Spinal cord (tissue), 10 donors: ENCODE measurements around the gene FOLR3. TPM values are rescaled to one million over a fixed set of nuclear protein-coding genes. Genes with fewer than 3 reads are reported as not detected.
"Not testable (repeated sequence)": the region's sequence is repeated elsewhere in the genome, so short reads cannot be mapped to it uniquely, and the experiment has no call there.

ENCODE experiments used
- DNase-seq, 6 donors: peaks; one replicate each; pipeline versions ENCODE4 v3.0.0 to v3.0.0-alpha.2; 2013 to 2015; ENCODE audit warnings: low spot score in 6 of 6, low read depth in 4 of 6
- H3K27ac ChIP-seq: one replicate; pipeline ENCODE4 v1.5.1; 2013; ENCODE audit warnings: low read depth, low read length, control low read depth
- H3K27me3 ChIP-seq: one replicate; pipeline ENCODE4 v1.6.1; 2013; ENCODE audit warnings: low read length; ENCODE audit not compliant: control insufficient read depth, insufficient read depth
- H3K36me3 ChIP-seq: one replicate; pipeline ENCODE4 v1.6.1; 2013; ENCODE audit warnings: low read length; ENCODE audit not compliant: control insufficient read depth, insufficient read depth
- H3K4me1 ChIP-seq: one replicate; pipeline ENCODE4 v1.6.1; 2013; ENCODE audit warnings: low read length; ENCODE audit not compliant: control insufficient read depth, insufficient read depth
- H3K4me3 ChIP-seq: one replicate; pipeline ENCODE4 v1.5.1; 2013; ENCODE audit warnings: low read depth, low read length, control low read depth
- H3K9me3 ChIP-seq: one replicate; pipeline ENCODE4 v1.6.1; 2013; ENCODE audit warnings: low read length; ENCODE audit not compliant: control insufficient read depth, insufficient read depth
- WGBS: methylation state at CpG from one replicate; pipeline ENCODE4 v1.1.5; 2013; ENCODE audit warnings: missing lambda C conversion rate; ENCODE audit not compliant: insufficient coverage; 5-methylcytosine and 5-hydroxymethylcytosine counted together
- polyA plus RNA-seq, 2 donors: library from polyadenylated mRNA; unstranded; fragments of 120-200 nt; gene quantifications; one replicate each; pipeline ENCODE4 v1.2.1, GENCODE V29; 2013; ENCODE audit not compliant: insufficient read length in 2 of 2
- total RNA-seq, 2 donors: library from RNA; depleted of rRNA in 1 of 2; stranded (reverse); fragments of 120-200 nt in 1 of 2; fragments of >200 nt in 1 of 2; gene quantifications; one replicate each; pipeline versions ENCODE4 v1.2.3 to v1.2.4, GENCODE V29; 2013 to 2014
- donor health status: healthy.

FOLR3 gene
- total and polyA plus RNA-seq, 4 donors, result 0.89 TPM; not detected in 3

GRCh38 chr11:72174302-72175070 is 39.0 kb downstream of the FOLR3 start:
- Histone ChIP-seq H3K4me1 (peaks cover under 1% of the 10 kb centered on the region), H3K27ac (no peak overlapping the region), H3K9me3 (no peaks in the 10 kb centered on the region), H3K36me3 (no peaks in the 10 kb centered on the region), H3K27me3 (no peaks in the 10 kb centered on the region), H3K4me3 (no peak overlapping the region)
- 88% methylated on average over 7 of the region's 8 CpGs for WGBS
- DNase-seq, result no peak

DNA sequence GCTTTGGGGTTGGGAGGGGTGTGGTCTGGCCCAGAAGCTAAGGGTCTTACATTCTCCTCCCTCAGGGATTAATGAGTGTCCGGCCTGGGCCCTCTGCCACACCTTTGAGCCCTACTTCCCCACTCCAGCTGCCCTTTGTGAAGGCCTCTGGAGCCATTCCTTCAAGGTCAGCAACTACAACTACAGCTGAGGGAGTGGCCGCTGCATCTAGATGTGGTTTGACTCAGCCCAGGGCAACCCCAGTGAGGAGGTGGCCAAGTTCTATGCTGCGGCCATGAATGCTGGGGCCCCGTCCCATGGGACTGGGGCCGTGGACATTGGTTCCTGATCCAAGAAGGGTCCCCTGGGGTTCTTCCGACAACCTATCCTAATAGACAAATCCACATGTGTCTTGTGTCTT is 42.1 kb downstream of the FOLR3 start:
- Histone ChIP-seq H3K27ac (no peak overlapping the region), H3K4me1 (no peaks in the 10 kb centered on the region), H3K36me3 (no peaks in the 10 kb centered on the region), H3K4me3 (no peak overlapping the region), H3K27me3 (no peaks in the 10 kb centered on the region), H3K9me3 (no peaks in the 10 kb centered on the region)
- DNase-seq, result no peak
- WGBS, result 92% methylated on average over 2 of the region's 6 CpGs

DNA sequence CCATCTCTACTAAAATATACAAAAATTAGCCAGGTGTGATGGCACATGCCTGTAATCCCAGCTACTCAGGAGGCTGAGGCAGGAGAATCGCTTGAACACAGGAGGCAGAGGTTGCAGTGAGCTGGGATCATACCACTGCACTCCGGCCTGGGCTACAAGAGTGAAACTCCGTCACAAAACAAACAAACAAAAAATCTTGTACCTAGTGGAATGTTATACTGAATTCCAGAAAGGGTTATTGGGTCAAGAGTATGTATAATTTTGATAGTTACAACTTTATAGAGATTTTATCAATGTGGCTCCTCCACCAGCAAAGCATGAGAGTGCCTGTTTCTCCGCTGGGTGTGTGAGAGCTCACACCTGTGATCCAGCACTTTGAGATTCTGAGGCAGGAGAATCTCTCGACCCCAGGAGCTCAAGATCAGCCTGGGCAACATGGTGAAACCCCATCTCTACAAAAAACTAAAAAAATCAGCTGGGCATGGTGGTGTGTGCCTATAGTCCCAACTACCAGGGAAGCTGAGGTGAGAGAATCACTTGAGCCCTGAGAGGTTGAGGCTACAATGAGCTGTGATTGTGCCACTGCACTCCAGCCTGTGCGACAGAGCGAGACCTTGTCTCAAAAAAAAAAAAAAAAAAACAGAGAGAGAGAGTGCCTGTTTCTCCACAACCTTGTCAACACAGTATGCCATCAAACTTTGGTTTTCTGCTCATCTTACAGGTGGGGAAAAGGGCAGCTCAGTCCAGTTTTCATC is 43.7 kb downstream of the FOLR3 start:
- Histone ChIP-seq H3K4me1 (no peaks in the 10 kb centered on the region), H3K4me3 (no peak overlapping the region), H3K36me3 (no peaks in the 10 kb centered on the region), H3K9me3 (no peaks in the 10 kb centered on the region), H3K27me3 (no peaks in the 10 kb centered on the region), H3K27ac (no peak overlapping the region)
- WGBS, result no CpG with 5 or more reads among the region's 7 CpGs
- no peak for DNase-seq

DNA sequence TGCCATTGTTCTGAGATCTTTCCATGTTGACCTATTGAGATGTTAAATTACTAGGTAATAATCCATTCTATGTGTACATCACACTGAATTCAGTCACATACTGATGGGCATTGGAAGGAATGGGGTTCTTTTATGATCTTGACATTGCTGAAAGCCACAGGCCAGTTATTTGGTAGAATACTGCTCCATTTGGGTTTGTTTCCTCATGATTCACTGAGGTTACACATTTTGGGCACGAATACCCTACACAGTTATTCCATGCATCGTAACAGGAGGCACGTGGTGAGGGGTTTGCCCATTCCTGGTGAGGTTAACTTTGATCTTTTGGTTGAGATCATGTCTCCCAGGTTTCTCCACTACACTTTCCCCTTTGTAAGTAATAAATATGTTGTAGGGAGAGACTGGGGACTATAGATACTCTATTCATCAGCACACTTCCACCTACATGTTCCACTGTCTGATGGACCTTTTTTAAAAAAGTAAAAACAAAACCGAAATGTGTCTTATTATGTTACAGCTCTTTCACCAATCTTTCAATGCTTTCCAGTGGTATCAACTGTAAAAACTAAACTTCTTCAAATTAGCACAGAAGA is 44.4 kb downstream of the FOLR3 start:
- Histone ChIP-seq H3K36me3 (no peaks in the 10 kb centered on the region), H3K4me1 (no peaks in the 10 kb centered on the region), H3K27ac (no peak overlapping the region), H3K9me3 (no peaks in the 10 kb centered on the region), H3K4me3 (no peak overlapping the region), H3K27me3 (no peaks in the 10 kb centered on the region)
- 100% methylated on average over 1 of the region's 4 CpGs for WGBS
- no peak for DNase-seq

GRCh38 chr11:72180892-72181552 is 45.5 kb downstream of the FOLR3 start:
- DNase-seq, H3K4me1 ChIP-seq, H3K36me3 ChIP-seq, H3K27me3 ChIP-seq, H3K9me3 ChIP-seq, H3K27ac ChIP-seq, H3K4me3 ChIP-seq: not testable (repeated sequence)
- WGBS, result 66% methylated on average over 5 of the region's 7 CpGs

GRCh38 chr11:72181553-72181958 is 46.0 kb downstream of the FOLR3 start:
- not testable (repeated sequence) for DNase-seq, H3K9me3 ChIP-seq, H3K4me1 ChIP-seq, H3K27me3 ChIP-seq, H3K4me3 ChIP-seq, H3K36me3 ChIP-seq, H3K27ac ChIP-seq
- 100% methylated on average over 1 of the region's 3 CpGs for WGBS

GRCh38 chr11:72188267-72188666 is 52.7 kb downstream of the FOLR3 start:
- H3K4me1 ChIP-seq, result peaks cover 10% of the 10 kb centered on the region
- H3K27ac ChIP-seq, result no peak overlapping the region
- no peak for DNase-seq
- H3K4me3 ChIP-seq, result no peak overlapping the region
- no CpG with 5 or more reads among the region's 1 CpG for WGBS
- H3K27me3 ChIP-seq, result no peaks in the 10 kb centered on the region
- no peaks in the 10 kb centered on the region for H3K36me3 ChIP-seq
- H3K9me3 ChIP-seq, result no peaks in the 10 kb centered on the region

Other genes with a start within 250 kb of the FOLR3 start
- gene XNDC1N, start 207.1 kb upstream of the FOLR3 start, total RNA-seq, result 1 to 10 TPM; 7.9 to 9.3 TPM
- gene XNDC1N, start 207.1 kb upstream of the FOLR3 start, polyA plus RNA-seq, result 1 to 10 TPM; 4.3 to 6.7 TPM
- 10 to 100 TPM; 27.6 to 29.0 TPM for gene RNF121, start 206.7 kb upstream of the FOLR3 start, total RNA-seq
- gene RNF121, start 206.7 kb upstream of the FOLR3 start, polyA plus RNA-seq, result 10 to 100 TPM; 39.4 to 40.6 TPM
- gene IL18BP, start 136.8 kb upstream of the FOLR3 start, total RNA-seq, result 1 to 10 TPM; 3.8 to 4.4 TPM
- gene IL18BP, start 136.8 kb upstream of the FOLR3 start, polyA plus RNA-seq, result 10 to 100 TPM; 12.0 to 14.3 TPM
- gene NUMA1, start 55.2 kb upstream of the FOLR3 start, total RNA-seq, result 100 to 1,000 TPM; 104 to 164 TPM
- 100 to 1,000 TPM; 166 to 187 TPM for gene NUMA1, start 55.2 kb upstream of the FOLR3 start, polyA plus RNA-seq
- 10 to 100 TPM; 11.6 to 24.7 TPM for gene LRRC51, start 54.9 kb upstream of the FOLR3 start, total RNA-seq
- gene LRRC51, start 54.9 kb upstream of the FOLR3 start, polyA plus RNA-seq, result 10 to 100 TPM; 27.2 to 31.9 TPM
- 10 to 100 TPM; 43.6 to 81.4 TPM for gene LAMTOR1, start 32.4 kb upstream of the FOLR3 start, total RNA-seq
- 100 to 1,000 TPM; 138 to 144 TPM for gene LAMTOR1, start 32.4 kb upstream of the FOLR3 start, polyA plus RNA-seq
- gene TOMT, start 29.8 kb upstream of the FOLR3 start, total RNA-seq, result not detected
- not detected for gene TOMT, start 29.8 kb upstream of the FOLR3 start, polyA plus RNA-seq
- gene ANAPC15, start 23.0 kb upstream of the FOLR3 start, total RNA-seq, result 10 to 100 TPM; 10.0 to 39.2 TPM
- 10 to 100 TPM; 53.2 to 54.8 TPM for gene ANAPC15, start 23.0 kb upstream of the FOLR3 start, polyA plus RNA-seq
- 100 to 1,000 TPM in 1 of 2 donors, 1 to 10 TPM in 1; 1.9 to 172 TPM for gene FOLR1, start 56.4 kb downstream of the FOLR3 start, total RNA-seq
- 1 to 10 TPM; 3.4 to 4.7 TPM for gene FOLR1, start 56.4 kb downstream of the FOLR3 start, polyA plus RNA-seq
- 10 to 100 TPM; 21.9 to 34.1 TPM for gene FOLR2, start 81.1 kb downstream of the FOLR3 start, total RNA-seq
- gene FOLR2, start 81.1 kb downstream of the FOLR3 start, polyA plus RNA-seq, result 10 to 100 TPM; 14.1 to 16.3 TPM
- gene INPPL1, start 89.0 kb downstream of the FOLR3 start, total RNA-seq, result 10 to 100 TPM; 34.1 to 89.8 TPM
- gene INPPL1, start 89.0 kb downstream of the FOLR3 start, polyA plus RNA-seq, result 100 to 1,000 TPM; 134 to 147 TPM
- under 1 TPM in 1 of 2 donors, not detected in 1; 0.17 TPM for gene PHOX2A, start 108.5 kb downstream of the FOLR3 start, total RNA-seq
- 1 to 10 TPM; 1.7 to 1.8 TPM for gene PHOX2A, start 108.5 kb downstream of the FOLR3 start, polyA plus RNA-seq